Endothelial cell of umbilical vein (primary cell): ENCODE data around the gene PIGW. TPM values are rescaled to one million over a fixed set of nuclear protein-coding genes. Genes with fewer than 3 reads are reported as not detected.

ENCODE experiments used
- BruUV-seq: library from RNA; stranded (reverse); fragments of 400-500 nt; replicated peaks from 2 replicates; lab custom pipeline; 2021; lab: Mats Ljungman, UMichigan
- CTCF ChIA-PET: fragments of 300-600, 350-600 bp; sonication (Branson Sonifier 250); formaldehyde crosslinking; loops from one replicate; lab custom pipeline; 2021; ENCODE audit warnings: antibody characterized with exemption, inconsistent platforms; lab: Charles Lee
- POLR2A ChIA-PET: fragments of 300-600, 350-600 bp; sonication (Branson Sonifier 250); formaldehyde crosslinking; loops from one replicate; lab custom pipeline; 2021; ENCODE audit warnings: antibody characterized with exemption, inconsistent platforms; lab: Charles Lee
- DNase-seq: peaks from one replicate; pipeline ENCODE4 v3.0.0-alpha.2; 2011; ENCODE audit warnings: low read depth, low spot score
- FAIRE-seq: peaks from 2 replicates; lab custom pipeline; 2011; peaks lifted over from hg19 to GRCh38; lab: Jason Lieb, UNC
- H2AFZ ChIP-seq: 2 replicates; pipeline ENCODE4 v1.6.0; 2012; ENCODE audit warnings: low read depth, low read length, control low read depth, inconsistent platforms
- H3K27ac ChIP-seq: 2 replicates; pipeline ENCODE4 v1.5.1; 2011; ENCODE audit warnings: low read depth, mild to moderate bottlenecking, control low read depth, low read length, moderate library complexity; ENCODE audit not compliant: insufficient read depth
- H3K27me3 ChIP-seq, 2 experiments: 2 replicates each; pipeline versions ENCODE4 v1.6.0 to v1.6.1; 2011; ENCODE audit warnings: low read length in 2 of 2, mixed read lengths in 1 of 2; ENCODE audit not compliant: control insufficient read depth in 2 of 2, insufficient read depth in 2 of 2
- H3K36me3 ChIP-seq, 2 experiments: 2 replicates in 1 of 2; 3 replicates in 1 of 2; pipeline ENCODE4 v1.5.1; 2011; ENCODE audit warnings: low read length in 2 of 2, mild to moderate bottlenecking in 1 of 2, moderate library complexity in 1 of 2; ENCODE audit not compliant: control insufficient read depth in 2 of 2, insufficient read depth in 2 of 2; ENCODE audit errors: extremely low read depth in 1 of 2
- H3K4me1 ChIP-seq: 3 replicates; pipeline ENCODE4 v1.5.1; 2011; ENCODE audit warnings: mild to moderate bottlenecking, low read length; ENCODE audit not compliant: control insufficient read depth, insufficient read depth; ENCODE audit errors: extremely low read depth
- H3K4me2 ChIP-seq: 2 replicates; pipeline ENCODE4 v1.6.1; 2011; ENCODE audit warnings: low read length, control low read depth, mixed read lengths; ENCODE audit not compliant: insufficient read depth
- H3K4me3 ChIP-seq, 3 experiments: fragments of 200-600 bp in 1 of 3; sonication (generic), shearing (Covaris generic) in 1 of 3; replicated peaks in 1 of 3; 2 replicates each; pipeline ENCODE4 v1.5.1; 2011 to 2016; ENCODE audit warnings: control low read depth in 3 of 3, low read length in 3 of 3, mild to moderate bottlenecking in 2 of 3, inconsistent platforms in 1 of 3, low read depth in 1 of 3, moderate library complexity in 1 of 3; ENCODE audit not compliant: insufficient read depth in 1 of 3
- H3K79me2 ChIP-seq: 2 replicates; pipeline ENCODE4 v1.6.0; 2012; ENCODE audit warnings: low read length, inconsistent platforms; ENCODE audit not compliant: control insufficient read depth, insufficient read depth
- H3K9ac ChIP-seq: replicated peaks from 2 replicates; pipeline ENCODE3; 2011; ENCODE audit warnings: low read length, control low read depth; ENCODE audit not compliant: insufficient read depth; ENCODE audit errors: extremely low read depth
- H3K9me1 ChIP-seq: replicated peaks from 3 replicates; pipeline ENCODE4 v1.6.0; 2011; ENCODE audit warnings: mild to moderate bottlenecking, low read length; ENCODE audit not compliant: control insufficient read depth, insufficient read depth; ENCODE audit errors: extremely low read depth
- H3K9me3 ChIP-seq: replicated peaks from 2 replicates; pipeline ENCODE4 v1.5.1; 2012; ENCODE audit warnings: low read length, inconsistent platforms; ENCODE audit not compliant: control insufficient read depth, insufficient read depth
- H4K20me1 ChIP-seq: replicated peaks from 2 replicates; pipeline ENCODE3; 2011; ENCODE audit warnings: mild to moderate bottlenecking, low read length; ENCODE audit not compliant: control insufficient read depth, insufficient read depth; ENCODE audit errors: extremely low read depth
- EZH2 ChIP-seq: IDR thresholded peaks from 2 replicates; pipeline ENCODE4 v1.6.1; 2012; ENCODE audit warnings: borderline replicate concordance, low read depth, mild to moderate bottlenecking, moderate library complexity, low read length, inconsistent platforms; ENCODE audit not compliant: severe bottlenecking
- FOS ChIP-seq: IDR thresholded peaks from 2 replicates; pipeline ENCODE4 v1.6.1; 2011; ENCODE audit warnings: mild to moderate bottlenecking, low read length, moderate library complexity, borderline replicate concordance; ENCODE audit not compliant: insufficient read depth
- GATA2 ChIP-seq: IDR thresholded peaks from 2 replicates; pipeline ENCODE4 v1.7.0; 2011; ENCODE audit warnings: low read depth, mild to moderate bottlenecking, moderate library complexity, mixed read lengths, low read length; ENCODE audit not compliant: insufficient read length, insufficient read depth
- JUN ChIP-seq: IDR thresholded peaks from 2 replicates; pipeline ENCODE4 v1.6.1; 2011; ENCODE audit warnings: borderline replicate concordance, low read depth; ENCODE audit not compliant: insufficient read length, insufficient read depth
- MYC ChIP-seq: IDR thresholded peaks from one replicate; pipeline ENCODE4 v1.6.1; 2011; ENCODE audit warnings: mild to moderate bottlenecking, low read depth, low read length
- POLR2A ChIP-seq: IDR thresholded peaks from 2 replicates; pipeline ENCODE4 v1.6.1; 2012; ENCODE audit warnings: low read depth, mild to moderate bottlenecking, control low read depth, low read length
- POLR2AphosphoS5 ChIP-seq: IDR thresholded peaks from 2 replicates; pipeline ENCODE4 v1.6.1; 2012; ENCODE audit warnings: low read depth, mild to moderate bottlenecking, control low read depth, low read length, moderate library complexity; ENCODE audit not compliant: insufficient read depth
- dilution Hi-C: fragments of 300-500 bp; cut with MboI; formaldehyde crosslinking; loops from one replicate; pipeline ENCODE4 v1.15.0; 2019; ENCODE audit warnings: low sequenced_read_pairs; ENCODE audit not compliant: extremely low pct_ligation_motif_present
- intact Hi-C: fragments of 100-400 bp; cut with micrococcal nuclease; formaldehyde crosslinking; loops from one replicate; pipeline ENCODE4 v1.10.0; 2022
- polyA plus RNA-seq, 4 experiments: library from polyadenylated mRNA; depleted of rRNA in 3 of 4; stranded (reverse) in 3 of 4; unstranded in 1 of 4; fragments of >200 nt; gene quantifications; 2 replicates each; pipeline versions ENCODE4 v1.2.1 to v1.2.3, GENCODE V29; 2011 to 2012; ENCODE audit warnings: missing spikeins in 1 of 4
- total RNA-seq: library from RNA; stranded (reverse); gene quantifications from 2 replicates; pipeline ENCODE4 v1.2.3, GENCODE V29; 2021
- TF ChIP-seq, protein P1 (sequence below), 2 donors: IDR thresholded peaks; 1 replicate in 1 of 2; 2 replicates in 1 of 2; pipeline ENCODE4 v1.5.1; 2011; ENCODE audit warnings: low read length in 2 of 2, mild to moderate bottlenecking in 2 of 2, moderate library complexity in 2 of 2, control low read depth in 1 of 2, inconsistent platforms in 1 of 2, low read depth in 1 of 2; ENCODE audit not compliant: insufficient read depth in 1 of 2; ENCODE audit errors: extremely low read depth in 1 of 2
- TF ChIP-seq, protein P2 (sequence below): IDR thresholded peaks from 2 replicates; pipeline ENCODE4 v1.6.1; 2011; ENCODE audit not compliant: insufficient read depth, insufficient read length

Gene PIGW
- total and polyA plus RNA-seq, 2 donors (not counting 3 experiments of a cell fraction or from before 2014, with no cell fraction given) = 5.9 to 13.1 TPM

DNA sequence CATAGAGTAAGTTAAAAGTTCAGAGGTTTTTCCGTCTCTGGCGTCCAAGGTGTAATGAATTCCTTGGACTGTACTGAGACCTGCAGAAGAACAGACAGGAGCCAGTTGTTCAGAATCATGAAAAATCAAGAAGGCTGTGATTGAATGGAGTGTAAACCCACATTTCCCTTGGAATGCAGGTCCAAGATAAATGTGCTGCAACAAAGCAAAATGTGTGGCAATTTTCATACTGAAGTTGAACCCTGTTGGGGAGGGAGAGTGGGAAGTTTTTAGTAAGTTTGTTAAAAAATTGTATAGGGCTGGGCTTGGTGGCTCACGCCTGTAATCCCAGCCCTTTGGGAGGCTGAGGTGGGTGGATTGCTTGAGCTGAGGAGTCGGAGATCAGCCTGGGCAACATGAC lies 31.3 kb downstream of the PIGW start:
- Histone ChIP-seq H3K4me3 (no peak overlapping the region), H3K9me3 (no peaks in the 10 kb centered on the region), H3K9me1 (no peaks in the 10 kb centered on the region), H3K79me2 (peaks cover 40% of the 10 kb centered on the region), H3K36me3 (peaks cover 11 to 16% of the 10 kb centered on the region in 2 experiments), H4K20me1 (no peaks in the 10 kb centered on the region), H3K4me1 (no peaks in the 10 kb centered on the region), H2AFZ (no peak overlapping the region), H3K27me3 (no peaks in the 10 kb centered on the region), H3K4me2 (no peak overlapping the region), H3K27ac (no peak overlapping the region), H3K9ac (no peak overlapping the region)
- DNase-seq = no peak
- POLR2A ChIA-PET = no interaction called here
- no TSS peak for BruUV-seq
- intact Hi-C loops = no loop called here
- CTCF ChIA-PET = interaction anchor here (1.2 to 1.4 kb wide), 4 partner anchors 8 to 15 kb away, joined by 3 to 5 read pairs (median 4); no protein-coding TSS in a partner anchor
- dilution Hi-C loops = no loop called here
- no peak for FAIRE-seq
- TF ChIP-seq MYC (no peak), POLR2AphosphoS5 (no peak), JUN (no peak), EZH2 (no peak), POLR2A (no peak), GATA2 (no peak), FOS (no peak)
- TF ChIP-seq, protein P1, sequence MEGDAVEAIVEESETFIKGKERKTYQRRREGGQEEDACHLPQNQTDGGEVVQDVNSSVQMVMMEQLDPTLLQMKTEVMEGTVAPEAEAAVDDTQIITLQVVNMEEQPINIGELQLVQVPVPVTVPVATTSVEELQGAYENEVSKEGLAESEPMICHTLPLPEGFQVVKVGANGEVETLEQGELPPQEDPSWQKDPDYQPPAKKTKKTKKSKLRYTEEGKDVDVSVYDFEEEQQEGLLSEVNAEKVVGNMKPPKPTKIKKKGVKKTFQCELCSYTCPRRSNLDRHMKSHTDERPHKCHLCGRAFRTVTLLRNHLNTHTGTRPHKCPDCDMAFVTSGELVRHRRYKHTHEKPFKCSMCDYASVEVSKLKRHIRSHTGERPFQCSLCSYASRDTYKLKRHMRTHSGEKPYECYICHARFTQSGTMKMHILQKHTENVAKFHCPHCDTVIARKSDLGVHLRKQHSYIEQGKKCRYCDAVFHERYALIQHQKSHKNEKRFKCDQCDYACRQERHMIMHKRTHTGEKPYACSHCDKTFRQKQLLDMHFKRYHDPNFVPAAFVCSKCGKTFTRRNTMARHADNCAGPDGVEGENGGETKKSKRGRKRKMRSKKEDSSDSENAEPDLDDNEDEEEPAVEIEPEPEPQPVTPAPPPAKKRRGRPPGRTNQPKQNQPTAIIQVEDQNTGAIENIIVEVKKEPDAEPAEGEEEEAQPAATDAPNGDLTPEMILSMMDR (IDR thresholded peaks at IDR 0.05; ENCODE audit: extremely low read depth in 1 of 2, insufficient read depth in 1 of 2, low read depth in 1 of 2, low read length in 2 of 2) = no peak
- TF ChIP-seq, protein P2, sequence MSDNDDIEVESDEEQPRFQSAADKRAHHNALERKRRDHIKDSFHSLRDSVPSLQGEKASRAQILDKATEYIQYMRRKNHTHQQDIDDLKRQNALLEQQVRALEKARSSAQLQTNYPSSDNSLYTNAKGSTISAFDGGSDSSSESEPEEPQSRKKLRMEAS = no peak
